Stimulated activated CD8-positive, alpha-beta memory T cell treated with anti-CD3 and anti-CD28 coated beads, Interleukin-12 subunit alpha, Interleukin-12 subunit beta, amount 100 ng/mL, for 1 hour (primary cell): ENCODE data around the gene KIF13A.
"Not testable (repeated sequence)": the region's sequence is repeated elsewhere in the genome, so short reads cannot be mapped to it uniquely, and the experiment has no call there.

Experiments used
- DNase-seq: peaks from one replicate; pipeline ENCODE4 v3.0.0-alpha.2; 2020; ENCODE audit warnings: low read depth

The KIF13A gene

DNA sequence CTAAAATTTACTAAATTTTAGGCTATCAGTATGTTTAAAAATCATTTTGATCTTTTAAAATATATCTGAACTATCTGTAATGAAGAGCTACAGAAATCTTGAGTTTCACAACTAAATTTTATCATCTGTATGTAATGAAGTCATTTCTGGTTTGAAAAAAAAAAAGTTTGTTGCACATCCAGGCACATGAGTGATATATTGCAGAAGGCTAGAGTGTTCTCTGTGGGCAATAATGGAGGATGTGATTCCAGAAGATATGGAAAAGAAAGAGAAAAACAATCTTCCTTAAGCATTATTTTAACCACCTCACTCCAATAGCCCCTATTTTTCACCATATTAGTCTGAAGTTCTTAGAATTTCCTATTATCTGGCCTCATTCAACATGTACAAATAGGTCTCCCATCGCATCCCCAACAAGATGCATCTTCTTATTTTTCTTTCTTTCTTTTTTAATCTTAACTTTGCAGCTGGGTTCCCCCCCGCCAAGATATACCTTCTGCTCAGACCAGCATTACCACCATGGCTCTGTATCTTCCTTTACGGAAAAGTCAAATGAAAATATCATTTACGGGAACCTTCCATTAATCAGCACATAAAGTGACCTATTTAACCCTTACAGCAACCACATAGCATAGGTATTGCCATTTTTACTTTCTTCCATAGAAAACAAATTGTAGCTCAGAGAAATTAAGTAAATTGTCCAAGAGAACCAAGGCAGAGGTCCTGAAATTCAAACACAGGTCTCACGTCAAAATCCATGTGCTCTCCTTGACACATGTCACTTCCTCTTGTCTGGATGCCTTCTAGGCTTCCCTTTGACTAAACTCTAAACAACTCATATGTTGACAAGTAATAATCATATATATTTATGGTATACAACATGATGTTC, 116.9 kb downstream of the KIF13A start:
- DNase-seq = no peak

DNA sequence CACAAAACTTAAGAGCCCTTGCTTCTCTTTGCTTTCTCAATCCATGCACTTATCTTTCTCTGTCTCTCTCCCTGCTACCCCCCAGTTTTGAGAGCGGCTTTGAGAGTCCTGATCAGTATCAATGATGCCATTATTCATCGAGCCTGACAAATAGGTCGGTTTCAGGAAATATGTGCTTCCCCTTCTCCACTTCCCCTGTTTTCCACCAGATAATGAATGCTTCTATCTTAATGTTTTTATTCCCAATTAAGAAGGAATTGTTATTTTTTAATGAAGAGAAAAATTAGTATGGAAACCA, 117.7 kb downstream of the KIF13A start:
- DNase-seq = no peak

DNA sequence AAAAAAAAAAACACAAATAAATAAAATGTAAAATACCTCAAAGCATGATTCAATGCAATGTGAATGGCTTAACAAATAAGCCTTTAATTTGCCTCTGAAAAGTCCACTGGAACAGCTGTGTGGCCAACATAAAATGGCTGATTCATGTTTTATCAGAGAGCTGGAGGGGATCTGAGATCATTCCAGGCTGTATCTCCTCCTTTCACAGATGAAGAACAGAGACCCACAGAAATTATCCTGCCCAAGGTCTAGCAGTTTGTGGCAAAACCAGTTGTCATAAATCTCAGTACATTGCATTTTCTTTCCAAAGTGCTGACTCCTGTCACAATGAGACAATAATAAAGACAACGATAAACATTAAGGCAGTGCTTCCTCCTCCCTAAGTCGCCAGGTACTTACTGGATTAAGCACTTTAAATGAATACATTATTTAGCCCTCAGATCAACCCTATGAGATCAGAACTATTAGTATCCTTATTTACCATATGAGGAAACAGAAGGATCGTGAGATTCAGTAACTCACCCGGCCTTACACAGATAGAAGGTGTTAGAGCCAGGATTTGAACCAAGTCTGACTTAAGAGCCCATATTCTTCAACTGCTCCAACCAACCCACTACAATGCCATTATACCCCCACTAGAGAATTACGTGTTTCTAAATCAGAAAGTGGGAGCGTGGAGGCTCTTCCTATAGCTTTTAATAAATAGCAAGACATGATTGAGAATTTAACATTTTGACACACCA, 118.3 kb downstream of the KIF13A start:
- no peak for DNase-seq

DNA sequence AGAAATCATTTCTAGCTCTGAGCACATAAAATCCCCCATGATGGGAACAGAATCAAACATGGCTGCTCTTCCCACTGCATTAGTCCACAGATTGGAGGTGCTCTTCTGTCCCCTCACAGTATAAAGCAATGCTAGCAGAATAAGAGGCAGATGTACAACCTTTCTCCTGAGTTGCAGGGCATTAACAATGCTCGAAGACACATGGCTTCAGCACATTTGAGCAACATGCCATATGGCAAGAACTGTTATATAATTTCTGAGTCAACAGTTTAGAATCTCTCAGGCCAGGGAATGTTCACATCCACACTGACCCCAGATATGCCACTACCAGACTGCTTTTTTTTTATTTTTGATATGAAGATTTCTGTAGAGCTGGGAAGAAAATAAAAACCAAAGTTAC, 119.6 kb downstream of the KIF13A start:
- no peak for DNase-seq

DNA sequence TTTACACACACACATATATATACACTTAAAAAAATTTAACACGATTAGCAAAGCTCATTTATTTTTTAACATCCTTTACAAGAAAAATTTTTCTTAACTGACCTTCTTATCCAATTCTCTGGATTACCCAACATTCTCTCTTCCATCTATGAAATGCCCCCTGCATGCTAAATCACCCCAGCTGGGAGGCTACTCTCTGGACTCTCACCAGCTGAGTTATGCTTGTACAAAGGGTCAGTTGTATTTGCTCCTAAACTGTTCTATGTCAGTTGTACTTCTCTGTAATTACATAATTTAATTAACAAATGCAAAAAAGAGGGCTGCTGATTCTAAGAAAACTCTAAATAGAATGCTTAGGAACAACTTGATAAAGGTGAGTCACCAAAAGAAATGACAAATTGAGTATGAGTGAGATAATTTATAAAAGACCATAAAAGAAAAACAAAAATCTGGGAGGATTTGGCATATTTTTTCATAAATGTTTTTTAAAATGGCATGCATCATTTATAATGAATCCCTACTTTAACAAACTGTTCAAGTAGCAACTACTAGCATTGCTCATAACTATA, 120.5 kb downstream of the KIF13A start:
- DNase-seq = no peak

DNA sequence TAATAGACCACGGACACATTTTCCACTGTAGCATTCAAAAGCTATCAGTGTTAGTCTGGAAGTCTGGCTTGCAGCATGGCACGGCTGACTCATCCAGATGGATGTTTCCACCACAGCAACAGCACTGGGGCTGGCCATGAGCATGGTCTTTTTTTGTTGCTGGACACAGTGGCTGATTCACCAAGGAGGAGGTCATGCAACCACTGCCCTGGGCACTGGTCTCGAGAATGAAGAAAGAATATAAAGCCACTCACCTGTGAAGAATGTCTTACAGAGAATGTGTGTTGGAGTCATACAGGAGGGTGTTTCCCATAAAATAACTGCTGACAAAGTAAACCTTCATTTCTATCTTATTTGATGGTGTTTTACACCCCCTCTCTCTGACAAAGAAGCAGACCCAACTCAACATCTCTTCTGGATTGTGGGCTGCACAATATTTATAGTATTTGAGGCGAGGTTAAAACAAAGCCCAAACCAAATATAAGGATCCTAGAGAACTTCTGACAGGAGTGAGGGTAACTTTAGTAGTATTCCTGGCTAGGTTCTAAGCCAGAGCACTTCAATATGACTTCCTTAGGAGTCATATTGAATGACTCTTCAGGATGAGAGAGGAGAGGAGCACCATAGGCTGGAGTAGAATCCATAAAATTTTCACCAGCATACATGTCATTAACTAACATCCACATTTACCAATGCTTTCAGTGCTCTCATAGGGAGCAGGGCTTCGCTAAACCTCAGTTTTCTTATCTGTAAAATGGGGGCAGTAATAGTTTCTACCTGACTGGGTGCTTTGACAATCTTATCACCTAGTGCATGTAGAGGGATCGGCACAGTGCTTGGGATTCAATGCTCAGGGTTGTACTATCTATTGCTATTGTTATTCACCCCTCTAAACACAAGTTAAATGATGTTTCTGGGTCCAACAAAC, 121.4 kb downstream of the KIF13A start:
- no peak for DNase-seq

DNA sequence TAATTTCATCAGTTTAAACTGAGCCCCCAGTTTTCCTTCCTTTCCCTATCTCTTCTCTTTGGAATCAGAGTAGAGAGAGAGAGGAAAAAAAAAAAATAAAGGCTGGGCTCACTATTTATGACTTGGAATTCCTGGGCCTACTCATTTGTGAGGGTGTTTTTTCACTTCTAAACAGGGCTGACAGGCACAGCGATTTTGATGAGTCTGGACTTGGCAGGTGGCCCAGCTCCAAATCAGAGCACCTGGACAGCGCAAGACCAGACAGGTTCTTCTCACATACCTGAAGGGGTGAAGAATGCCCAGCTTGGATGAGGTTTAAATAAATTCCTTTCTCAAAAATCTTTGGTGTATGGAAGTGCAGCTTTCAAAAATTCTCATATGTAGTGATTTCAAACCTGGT, 122.2 kb downstream of the KIF13A start:
- no peak for DNase-seq

DNA sequence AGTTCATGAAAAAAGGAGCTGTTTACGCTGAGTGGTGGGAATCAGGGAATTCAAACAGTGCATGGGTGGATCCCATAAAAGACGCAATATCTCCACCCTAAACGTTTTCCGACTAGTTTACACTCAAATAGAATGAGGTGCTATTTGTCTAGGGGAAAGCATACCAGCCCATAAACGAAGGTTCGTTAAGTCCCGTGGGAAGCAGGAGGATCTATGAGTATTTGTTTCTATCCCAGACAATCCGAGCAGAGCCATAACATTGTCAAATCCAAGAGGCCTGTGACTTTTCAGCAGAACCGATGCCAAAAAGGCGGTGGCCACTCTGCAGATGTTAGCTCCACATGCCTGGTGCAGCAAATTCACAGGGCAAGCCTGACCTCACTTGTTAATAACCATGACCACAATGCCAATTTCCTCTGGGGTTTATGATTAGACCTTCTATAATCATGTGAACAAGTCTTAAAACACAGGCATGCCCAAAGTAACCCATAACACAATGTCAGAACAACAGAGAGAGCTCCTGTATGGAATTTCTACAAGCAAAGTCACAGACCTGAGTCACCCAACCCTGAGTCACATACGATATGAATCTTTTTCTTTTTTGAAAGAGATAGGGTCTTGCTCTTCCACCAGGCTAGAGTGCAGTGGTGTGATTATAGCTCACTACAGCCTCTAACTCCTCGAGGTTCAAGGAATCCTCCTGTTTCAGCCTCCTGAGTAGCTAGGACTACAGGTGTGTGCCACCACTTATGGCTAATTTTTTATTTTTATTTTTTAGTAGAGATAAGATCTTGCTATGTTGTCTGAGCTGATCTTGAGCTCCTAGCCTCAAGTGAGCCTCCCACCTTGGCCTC, 123.3 kb downstream of the KIF13A start:
- DNase-seq = no peak

DNA sequence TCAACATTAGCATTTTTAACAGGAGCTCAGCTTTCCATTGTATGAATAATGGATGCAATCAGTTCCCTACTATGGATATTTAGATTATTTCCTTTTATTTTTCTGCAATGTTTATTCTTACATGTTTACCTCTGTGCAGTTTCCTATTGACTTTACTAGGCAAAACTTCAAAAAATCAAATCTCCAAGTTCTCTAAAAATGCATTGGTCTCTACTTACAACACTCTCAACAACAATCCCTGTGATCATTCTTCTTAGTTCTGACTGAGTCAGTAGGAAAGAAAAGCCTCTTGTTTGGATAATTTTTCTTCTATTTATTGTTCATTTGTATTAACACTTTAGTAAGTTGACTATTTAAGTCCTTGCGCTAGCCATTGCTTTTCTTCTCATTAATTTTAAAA, 126.1 kb downstream of the KIF13A start:
- DNase-seq = no peak

DNA sequence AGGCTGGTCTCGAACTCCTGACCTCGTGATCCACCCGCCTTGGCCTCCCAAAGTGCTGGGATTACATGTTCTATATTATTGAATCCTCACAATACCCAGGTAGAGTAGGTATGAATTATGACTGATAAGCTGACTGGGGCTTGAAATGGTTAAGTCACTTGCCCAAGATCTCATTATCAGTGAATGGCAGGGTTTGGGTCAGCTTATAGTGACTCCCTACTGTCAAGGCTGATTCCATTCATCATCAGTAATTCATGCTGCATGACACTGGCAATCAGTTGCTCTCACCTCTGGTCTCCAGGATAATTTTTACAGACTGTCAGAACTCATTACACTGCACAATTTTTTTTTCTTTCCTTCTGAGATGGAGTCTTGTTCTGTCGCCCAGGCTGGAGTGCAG, 127.6 kb downstream of the KIF13A start:
- no peak for DNase-seq

DNA sequence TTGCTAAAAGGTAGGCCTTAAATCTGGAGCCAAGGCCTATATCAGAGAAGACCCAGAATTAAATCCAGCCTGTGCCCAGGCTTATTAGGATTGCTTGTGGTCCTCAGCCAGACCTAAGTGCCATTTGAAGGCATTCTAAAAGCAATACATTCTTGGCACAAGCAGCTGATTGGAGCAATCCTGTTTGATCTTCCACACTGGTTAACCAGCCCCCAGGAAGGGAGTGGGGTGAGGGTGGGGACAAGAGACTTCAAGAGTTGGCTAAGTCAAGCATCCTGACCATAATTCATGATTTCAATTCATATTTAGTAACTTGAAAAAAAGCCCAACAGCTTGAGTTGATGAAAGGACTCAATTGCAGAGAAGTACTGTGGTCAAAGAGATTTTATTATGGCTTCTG, 128.9 kb downstream of the KIF13A start:
- DNase-seq = no peak

DNA sequence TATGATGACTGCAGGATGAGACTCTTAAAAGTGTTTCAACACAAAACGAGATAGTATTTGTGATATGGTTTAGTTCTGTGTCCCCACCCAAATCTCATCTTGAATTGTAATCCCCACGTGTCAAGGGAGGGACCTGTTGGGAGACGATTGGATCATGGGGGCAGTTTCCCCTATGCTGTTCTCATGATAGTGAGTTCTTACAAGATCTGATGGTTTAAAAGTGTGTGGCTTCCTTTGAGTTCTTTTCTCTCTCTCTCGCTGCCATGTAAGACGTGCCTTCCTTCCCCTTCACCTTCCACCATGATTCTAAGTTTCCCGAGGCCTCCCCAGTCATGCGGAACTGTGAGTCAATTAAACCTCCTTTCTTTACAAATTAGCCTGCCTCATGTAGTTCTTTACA, 130.2 kb downstream of the KIF13A start:
- not testable (repeated sequence) for DNase-seq

DNA sequence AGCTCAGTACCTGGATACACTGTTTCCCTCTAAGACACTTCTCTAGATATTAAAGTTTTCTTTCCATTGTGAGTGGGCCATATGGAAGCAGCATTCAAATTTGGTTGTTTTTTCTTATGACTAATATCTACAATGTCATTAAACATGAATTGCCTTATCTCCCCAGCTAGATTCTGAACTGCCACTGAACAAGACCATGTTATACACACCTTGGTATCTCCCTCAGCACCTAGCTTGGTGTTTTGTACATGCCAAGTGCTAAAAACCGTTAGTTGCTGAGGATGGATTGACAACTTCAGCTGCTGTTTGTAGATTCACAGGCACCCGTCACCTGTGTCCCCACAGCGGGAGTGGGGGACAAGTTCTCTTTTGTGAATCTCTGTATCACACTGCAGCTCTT, 131.1 kb downstream of the KIF13A start:
- no peak for DNase-seq

DNA sequence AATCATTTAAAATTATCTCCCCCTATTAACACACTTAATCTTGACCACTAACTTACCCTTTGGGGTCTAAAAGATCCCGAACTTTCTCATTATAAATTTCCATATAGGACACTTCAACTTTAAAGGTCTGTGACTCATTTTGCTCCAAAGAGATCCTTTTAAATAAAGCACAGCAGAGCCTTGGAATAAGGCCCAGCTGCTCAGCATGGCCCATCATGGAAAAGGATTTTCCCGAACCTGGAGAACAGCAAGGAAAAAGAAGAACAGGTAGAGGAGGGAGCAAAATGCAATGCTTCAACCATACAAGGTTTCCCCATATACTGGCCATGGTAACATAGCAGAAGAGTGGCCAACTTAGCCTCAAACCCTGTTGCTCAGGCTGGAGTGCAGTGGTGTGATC, 132.1 kb downstream of the KIF13A start:
- DNase-seq = no peak

DNA sequence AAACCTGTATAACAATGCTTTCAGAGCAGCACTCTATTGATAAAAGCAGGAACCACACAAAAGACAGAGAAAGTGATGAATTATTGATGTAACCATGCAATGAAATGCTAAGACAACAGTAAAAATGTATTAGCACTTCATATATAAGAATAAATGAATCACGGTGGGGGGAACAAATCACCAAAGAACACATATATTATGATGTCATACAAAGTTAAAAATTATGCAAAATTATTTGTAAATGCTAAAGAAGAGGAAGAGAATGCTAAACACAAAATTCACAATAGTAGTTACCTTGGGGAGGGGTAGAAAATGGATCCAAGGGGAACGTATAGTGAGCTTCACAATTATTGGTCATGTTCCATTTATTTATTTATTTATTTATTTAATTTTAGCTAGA, 133.9 kb downstream of the KIF13A start:
- no peak for DNase-seq

DNA sequence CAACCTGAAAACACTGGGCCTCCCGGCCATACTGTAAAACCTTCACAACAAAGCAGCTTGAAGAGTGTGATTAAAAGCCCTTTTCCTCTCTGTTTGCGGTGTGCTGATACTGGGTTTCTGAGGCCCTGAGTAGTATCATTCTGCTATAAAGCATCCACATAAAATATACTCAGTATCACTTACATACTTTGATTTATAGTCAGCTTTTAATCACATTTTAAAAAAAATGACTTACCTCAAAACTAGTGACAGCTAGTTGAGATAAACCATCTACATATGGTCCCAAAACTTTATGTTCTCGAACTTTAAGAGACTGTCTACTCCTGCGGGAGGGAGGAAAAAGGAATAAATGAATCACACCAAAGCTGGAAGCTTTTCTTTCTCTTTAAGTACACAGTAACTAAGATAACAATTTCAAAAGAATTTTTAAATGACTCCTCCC, 135.7 kb downstream of the KIF13A start:
- no peak for DNase-seq

DNA sequence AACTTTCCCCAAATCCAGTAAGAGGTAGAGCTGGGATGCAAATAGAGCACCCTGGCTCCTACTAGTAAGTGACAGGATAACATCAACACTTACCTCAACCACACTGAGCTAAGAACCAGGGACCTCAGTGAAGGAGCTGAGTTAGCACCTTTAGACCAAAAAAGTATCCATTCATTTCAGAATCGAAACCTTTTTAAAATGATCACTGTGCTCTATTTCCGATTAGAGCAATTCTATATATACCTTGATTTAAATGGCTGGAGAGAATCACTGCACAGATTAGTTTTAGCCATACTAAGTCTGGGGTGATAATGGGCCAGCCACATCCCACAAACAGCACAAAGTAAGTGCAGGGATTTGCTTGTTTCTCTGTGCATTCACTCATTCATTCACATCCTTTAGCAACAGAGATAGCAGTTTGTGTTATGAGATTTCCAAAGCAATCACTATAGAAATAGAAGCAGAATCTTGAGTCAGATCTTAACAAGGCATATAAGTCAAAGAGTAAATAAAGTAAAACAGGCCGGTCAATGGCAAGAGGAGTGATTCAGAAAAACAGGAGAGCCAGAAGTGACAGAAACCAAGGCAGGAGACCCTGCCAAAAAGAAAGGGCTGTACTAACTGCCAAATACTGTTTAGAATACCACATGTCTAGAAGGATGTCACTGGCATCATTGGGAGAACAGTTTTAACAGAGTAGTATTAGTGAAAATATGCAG, 136.3 kb downstream of the KIF13A start:
- DNase-seq = no peak

DNA sequence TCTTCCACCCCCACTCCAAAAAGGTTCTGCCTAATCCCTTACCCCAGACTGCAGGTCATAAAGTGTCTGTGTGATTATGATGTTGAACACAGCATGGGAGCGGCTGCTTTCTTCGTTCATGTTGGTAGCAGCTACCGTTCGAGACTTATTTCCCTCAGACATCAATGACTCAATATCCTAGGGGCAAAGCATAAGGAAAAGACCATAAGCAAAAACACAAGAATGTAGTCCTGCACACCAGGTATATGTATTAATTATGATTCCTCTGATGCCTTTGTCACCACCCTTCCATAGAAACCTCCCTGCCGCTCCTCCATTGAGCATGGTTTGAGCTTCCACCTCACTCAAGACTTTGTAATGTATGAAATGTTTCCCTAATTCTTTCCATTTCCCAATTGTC, 137.2 kb downstream of the KIF13A start:
- DNase-seq = no peak

DNA sequence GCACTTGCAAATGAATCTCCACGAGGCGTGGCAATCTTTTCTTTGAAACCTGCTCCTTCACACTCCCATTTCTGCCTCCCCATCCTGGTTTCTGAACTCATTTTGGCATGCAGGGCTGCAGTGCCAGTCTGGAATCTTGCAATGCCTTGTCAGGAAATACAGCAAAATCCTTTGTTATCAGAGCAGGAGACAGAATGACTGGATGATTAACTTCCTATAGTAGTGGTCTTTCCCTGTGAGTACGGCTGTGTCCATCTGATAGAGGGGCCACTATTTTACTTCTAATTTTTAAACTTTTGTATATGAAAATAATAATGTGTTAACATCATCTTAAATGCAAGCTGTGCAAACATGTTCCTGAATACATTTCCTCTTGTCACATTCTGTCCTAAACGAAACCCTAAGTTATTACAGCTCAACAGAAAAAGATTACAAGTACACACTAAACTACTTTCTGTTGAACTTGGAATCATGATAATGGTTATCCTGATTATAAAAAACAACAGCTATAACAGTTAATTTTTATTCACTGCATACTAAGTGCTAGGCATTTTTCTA, 140.2 kb downstream of the KIF13A start:
- no peak for DNase-seq

DNA sequence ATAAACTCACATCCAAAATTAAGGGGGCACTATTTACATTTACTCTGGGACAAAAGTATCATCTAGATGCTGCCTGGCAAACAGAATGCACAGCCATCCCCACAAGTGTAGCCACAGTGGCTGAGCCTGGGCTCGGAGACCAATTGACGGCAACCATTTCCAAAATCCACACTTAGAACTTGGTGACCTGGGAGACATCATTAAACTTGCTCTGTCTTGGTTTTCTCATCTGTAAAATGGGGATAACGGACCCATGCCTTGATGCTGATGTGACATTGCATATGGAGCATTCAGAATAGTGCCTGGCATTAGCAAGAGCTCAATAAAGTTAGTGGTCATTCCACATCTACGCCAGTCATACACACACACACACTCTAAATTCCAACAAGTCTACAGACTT, 140.7 kb downstream of the KIF13A start:
- DNase-seq = no peak
